Endodermal cell (in vitro differentiated cells): ENCODE data around the gene ZNF622. TPM values are rescaled to one million over a fixed set of nuclear protein-coding genes. Genes with fewer than 3 reads are reported as not detected.

Experiments
- DNase-seq: peaks from one replicate; pipeline ENCODE4 v3.0.0-alpha.2; 2017
- H3K27ac ChIP-seq: 2 replicates; pipeline ENCODE4 v1.5.1; 2013; ENCODE audit warnings: mild to moderate bottlenecking, low read depth, low read length, moderate library complexity
- H3K27me3 ChIP-seq: 2 replicates; pipeline ENCODE4 v1.6.1; 2013; ENCODE audit warnings: mild to moderate bottlenecking, low read length, moderate library complexity; ENCODE audit not compliant: insufficient read depth, control insufficient read depth, poor library complexity, severe bottlenecking
- H3K36me3 ChIP-seq: 2 replicates; pipeline ENCODE4 v1.7.0; 2013; ENCODE audit warnings: mild to moderate bottlenecking, low read length, moderate library complexity; ENCODE audit not compliant: control insufficient read depth, insufficient read depth
- H3K4me1 ChIP-seq: one replicate; pipeline ENCODE4 v1.7.0; 2013; ENCODE audit warnings: low read length; ENCODE audit not compliant: control insufficient read depth, insufficient read depth
- H3K4me3 ChIP-seq: 2 replicates; pipeline ENCODE4 v1.5.1; 2013; ENCODE audit warnings: mild to moderate bottlenecking, low read length, moderate library complexity
- H3K9ac ChIP-seq: 2 replicates; pipeline ENCODE4 v1.6.1; 2013; ENCODE audit warnings: mild to moderate bottlenecking, low read length, moderate library complexity; ENCODE audit not compliant: poor library complexity, severe bottlenecking; ENCODE audit errors: extremely low read depth
- H3K9me3 ChIP-seq: 2 replicates; pipeline ENCODE4 v1.6.1; 2013; ENCODE audit warnings: mild to moderate bottlenecking, low read length, moderate library complexity; ENCODE audit not compliant: control insufficient read depth
- H3K27ac Mint-ChIP-seq: 2 replicates; pipeline ENCODE4 v1.8.0; 2020; ENCODE audit warnings: mixed read lengths
- H3K27me3 Mint-ChIP-seq: 2 replicates; pipeline ENCODE4 v1.8.0; 2021; ENCODE audit warnings: mild to moderate bottlenecking, mixed read lengths; ENCODE audit not compliant: insufficient read depth
- H3K36me3 Mint-ChIP-seq: 2 replicates; pipeline ENCODE4 v1.8.0; 2020; ENCODE audit warnings: low read depth, mixed read lengths
- H3K4me1 Mint-ChIP-seq: 2 replicates; pipeline ENCODE4 v1.8.0; 2020; ENCODE audit warnings: mixed read lengths
- H3K4me3 Mint-ChIP-seq: 2 replicates; pipeline ENCODE4 v1.8.0; 2020; ENCODE audit warnings: mild to moderate bottlenecking, moderate library complexity, mixed read lengths
- H3K9me3 Mint-ChIP-seq: 2 replicates; pipeline ENCODE4 v1.8.0; 2020; ENCODE audit warnings: mild to moderate bottlenecking, mixed read lengths
- WGBS, 2 experiments: methylation state at CpG; one replicate each; pipeline versions ENCODE4 v1.1.5 to v1.1.7; 2013; ENCODE audit warnings: missing lambda C conversion rate in 2 of 2, mixed read lengths in 1 of 2; ENCODE audit not compliant: insufficient coverage in 1 of 2, insufficient read length in 1 of 2; 5-methylcytosine and 5-hydroxymethylcytosine counted together
- total RNA-seq, 2 donors: library from RNA; stranded (reverse); fragmentation: NEBNext Ultra II Directional in 1 of 2; extraction: Animal tissue kit (Norgen Biotek cat#: 25700) in 1 of 2; gene quantifications; 2 replicates in 1 of 2; 3 replicates in 1 of 2; pipeline ENCODE4 v1.2.1, GENCODE V29; 2021
- TF ChIP-seq, protein P1 (sequence below): fragments of 200-600 bp; sonication (generic); conservative IDR thresholded peaks from 2 replicates; pipeline ENCODE4 v1.5.0; 2021; ENCODE audit warnings: antibody characterized with exemption, mild to moderate bottlenecking

ZNF622 gene
- total RNA-seq, 2 donors from 2014 or later = 27.3 to 28.6 TPM

DNA sequence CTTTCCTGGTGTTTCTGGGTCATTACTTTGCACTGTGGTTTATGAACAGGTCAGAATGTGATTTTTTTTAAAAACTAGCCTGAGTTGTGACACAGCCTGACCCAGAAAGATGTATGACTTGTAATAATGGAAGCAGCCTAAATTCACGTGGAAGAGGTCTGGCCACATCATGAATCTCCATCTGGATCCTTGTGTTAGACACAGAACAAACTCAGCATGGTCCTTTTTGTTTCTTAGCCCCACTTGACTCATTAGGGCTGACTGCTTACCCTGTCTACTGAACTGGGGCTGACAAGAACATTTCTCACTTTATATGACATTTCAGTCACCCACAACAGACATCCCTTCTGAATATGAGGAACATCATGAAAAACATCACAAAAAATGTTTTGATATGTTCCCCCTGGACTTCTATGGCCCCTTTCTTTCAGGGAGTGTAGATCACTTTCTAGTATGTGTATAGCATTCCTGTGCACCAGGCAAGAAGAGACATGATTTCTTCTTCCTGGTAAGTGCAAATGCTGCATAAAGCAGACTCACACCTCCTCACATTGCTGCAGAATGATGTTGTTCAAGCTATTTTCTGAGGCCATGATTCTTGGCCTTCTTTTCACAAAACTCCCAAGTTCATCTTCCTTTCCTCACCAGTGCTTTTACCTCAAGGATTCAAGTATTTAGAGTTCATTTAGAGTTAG lies 52.3 kb downstream of the ZNF622 start:
- WGBS, 2 experiments = 95 to 100% methylated on average over 1 of the region's 1 CpG
- H3K4me3 ChIP-seq = no peak overlapping the region
- Mint-ChIP-seq H3K4me1 (peaks cover 4% of the 10 kb centered on the region), H3K36me3 (peaks cover 3% of the 10 kb centered on the region), H3K27ac (no peak overlapping the region), H3K9me3 (peaks cover 12% of the 10 kb centered on the region), H3K4me3 (no peak overlapping the region), H3K27me3 (peaks cover 2% of the 10 kb centered on the region)
- no peaks in the 10 kb centered on the region for H3K4me1 ChIP-seq
- TF ChIP-seq, protein P1, sequence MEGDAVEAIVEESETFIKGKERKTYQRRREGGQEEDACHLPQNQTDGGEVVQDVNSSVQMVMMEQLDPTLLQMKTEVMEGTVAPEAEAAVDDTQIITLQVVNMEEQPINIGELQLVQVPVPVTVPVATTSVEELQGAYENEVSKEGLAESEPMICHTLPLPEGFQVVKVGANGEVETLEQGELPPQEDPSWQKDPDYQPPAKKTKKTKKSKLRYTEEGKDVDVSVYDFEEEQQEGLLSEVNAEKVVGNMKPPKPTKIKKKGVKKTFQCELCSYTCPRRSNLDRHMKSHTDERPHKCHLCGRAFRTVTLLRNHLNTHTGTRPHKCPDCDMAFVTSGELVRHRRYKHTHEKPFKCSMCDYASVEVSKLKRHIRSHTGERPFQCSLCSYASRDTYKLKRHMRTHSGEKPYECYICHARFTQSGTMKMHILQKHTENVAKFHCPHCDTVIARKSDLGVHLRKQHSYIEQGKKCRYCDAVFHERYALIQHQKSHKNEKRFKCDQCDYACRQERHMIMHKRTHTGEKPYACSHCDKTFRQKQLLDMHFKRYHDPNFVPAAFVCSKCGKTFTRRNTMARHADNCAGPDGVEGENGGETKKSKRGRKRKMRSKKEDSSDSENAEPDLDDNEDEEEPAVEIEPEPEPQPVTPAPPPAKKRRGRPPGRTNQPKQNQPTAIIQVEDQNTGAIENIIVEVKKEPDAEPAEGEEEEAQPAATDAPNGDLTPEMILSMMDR = no peak
- H3K27ac ChIP-seq = no peak overlapping the region
- peaks cover 11% of the 10 kb centered on the region for H3K9me3 ChIP-seq
- no peak overlapping the region for H3K9ac ChIP-seq
- H3K36me3 ChIP-seq = no peaks in the 10 kb centered on the region
- DNase-seq = no peak
- H3K27me3 ChIP-seq = no peaks in the 10 kb centered on the region

DNA sequence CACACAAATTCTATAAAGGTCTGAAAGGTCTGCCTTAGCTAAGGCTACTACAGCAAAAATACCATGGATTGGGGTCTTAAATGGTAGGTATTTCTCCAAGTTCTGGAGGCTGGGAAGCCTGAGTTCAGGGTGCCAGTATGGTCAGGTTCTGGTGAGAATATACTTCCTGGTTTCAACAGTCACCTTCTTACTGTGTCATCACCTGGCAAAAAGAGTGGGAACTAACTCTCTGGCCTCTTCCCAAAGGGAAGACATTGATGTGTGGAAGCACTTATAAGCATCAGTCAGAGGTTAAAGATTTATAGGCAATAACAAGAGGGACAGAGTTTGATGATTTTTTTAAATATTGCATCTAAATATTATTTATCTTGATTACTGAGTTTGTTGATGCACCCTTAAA lies 53.0 kb downstream of the ZNF622 start:
- no peaks in the 10 kb centered on the region for H3K4me1 ChIP-seq
- Mint-ChIP-seq H3K36me3 (peaks cover 3% of the 10 kb centered on the region), H3K27me3 (peaks cover 2% of the 10 kb centered on the region), H3K4me3 (no peak overlapping the region), H3K27ac (no peak overlapping the region), H3K4me1 (no peaks in the 10 kb centered on the region), H3K9me3 (peaks cover 12% of the 10 kb centered on the region)
- no peaks in the 10 kb centered on the region for H3K36me3 ChIP-seq
- no peak overlapping the region for H3K27ac ChIP-seq
- TF ChIP-seq, protein P1 = no peak
- no peak for DNase-seq
- no peak overlapping the region for H3K4me3 ChIP-seq
- H3K9ac ChIP-seq = no peak overlapping the region
- H3K27me3 ChIP-seq = no peaks in the 10 kb centered on the region
- peaks cover 11% of the 10 kb centered on the region for H3K9me3 ChIP-seq

DNA sequence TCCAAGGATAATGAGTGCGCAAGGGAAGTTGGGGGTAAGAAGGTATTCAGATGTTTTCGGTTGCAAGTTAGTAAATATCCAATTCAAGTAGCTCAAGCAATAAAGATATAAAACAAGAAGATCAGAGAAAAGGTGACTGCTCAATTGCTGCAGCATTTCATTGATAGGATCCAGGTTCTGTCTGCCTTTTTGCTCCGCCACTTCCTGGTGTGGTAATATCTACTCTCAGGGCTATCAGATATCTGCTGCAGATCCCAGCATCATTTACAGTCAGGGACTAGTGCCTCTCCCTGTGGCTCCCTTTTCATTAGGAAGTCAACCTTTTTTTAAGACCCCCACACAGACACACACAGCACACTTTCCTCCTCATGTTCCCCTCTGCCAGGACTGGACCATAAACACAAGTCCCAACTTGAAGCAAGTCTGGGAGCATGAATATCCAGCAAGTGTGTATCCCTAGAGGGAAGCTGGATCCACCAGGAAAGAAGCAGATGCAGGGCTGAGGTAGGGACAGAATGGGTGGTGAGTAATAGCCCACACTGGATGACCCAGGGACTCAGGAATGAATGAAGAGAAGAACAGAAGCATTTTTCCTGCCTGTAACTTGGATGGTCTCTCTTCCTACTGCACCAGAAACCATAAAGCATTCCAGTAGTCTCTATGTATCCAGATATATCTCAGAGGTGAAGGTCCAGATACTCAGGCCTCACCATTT lies 53.7 kb downstream of the ZNF622 start:
- peaks cover 11% of the 10 kb centered on the region for H3K9me3 ChIP-seq
- WGBS, 2 experiments = 96 to 100% methylated on average over 1 to 3 of the region's 3 CpGs
- no peaks in the 10 kb centered on the region for H3K4me1 ChIP-seq
- no peak overlapping the region for H3K27ac ChIP-seq
- Mint-ChIP-seq H3K9me3 (peaks cover 12% of the 10 kb centered on the region), H3K36me3 (peaks cover 3% of the 10 kb centered on the region), H3K27me3 (peaks cover 2% of the 10 kb centered on the region), H3K27ac (no peak overlapping the region), H3K4me1 (no peaks in the 10 kb centered on the region), H3K4me3 (no peak overlapping the region)
- TF ChIP-seq, protein P1 = no peak
- no peak overlapping the region for H3K9ac ChIP-seq
- no peaks in the 10 kb centered on the region for H3K36me3 ChIP-seq
- no peaks in the 10 kb centered on the region for H3K27me3 ChIP-seq
- H3K4me3 ChIP-seq = no peak overlapping the region
- no peak for DNase-seq
